HL-60 (cell line): ENCODE data around the gene RFPL2.

ENCODE experiments used
- CTCF ChIP-seq: IDR thresholded peaks from one replicate; pipeline ENCODE4 v1.5.1; 2011; ENCODE audit warnings: low read length, control low read depth, inconsistent platforms; ENCODE audit not compliant: insufficient read depth
- GABPA ChIP-seq: IDR thresholded peaks from 2 replicates; pipeline ENCODE4 v1.6.1; 2012; ENCODE audit warnings: low read depth
- SPI1 ChIP-seq: IDR thresholded peaks from 2 replicates; pipeline ENCODE4 v1.6.1; 2012; ENCODE audit warnings: low read depth, mild to moderate bottlenecking, borderline replicate concordance

GRCh38 chr22:32236970-32237369, 32.1 kb upstream of the RFPL2 start:
- TF ChIP-seq CTCF = no peak
- no peak for TF ChIP-seq GABPA
- TF ChIP-seq SPI1 = no peak
